OCI-M2 (cell line): Measurements from ENCODE around the gene PLA2G12A.

ENCODE experiments used
- DNase-seq: peaks from one replicate; lab custom pipeline; 2025; ENCODE audit not compliant: unreplicated experiment; lab: John Stamatoyannopoulos, UW

The PLA2G12A gene

GRCh38 chr4:109729718-109730618 lies at the start of gene PLA2G12A:
Gene PLA2G12A (minus strand): TSS chr4:109730070. CDS start chr4:109729809, 261 bp downstream.
- DNase-seq, result peak; percentile 39

- no peak for DNase-seq
Measured at GRCh38 chr4:109764789-109765402, 35.0 kb upstream of the PLA2G12A start.

- no peak for DNase-seq
Measured at GRCh38 chr4:109764376-109764775, 34.5 kb upstream of the PLA2G12A start.

GRCh38 chr4:109760682-109761081 lies 30.8 kb upstream of the PLA2G12A start:
- DNase-seq, result no peak

- DNase-seq, result no peak
Measured at GRCh38 chr4:109755656-109756055, 25.8 kb upstream of the PLA2G12A start.

- DNase-seq, result no peak
Measured at GRCh38 chr4:109754093-109754857, 24.4 kb upstream of the PLA2G12A start.

- DNase-seq, result no peak
Measured at GRCh38 chr4:109752525-109752924, 22.7 kb upstream of the PLA2G12A start.

- no peak for DNase-seq
Measured at GRCh38 chr4:109751852-109752251, 22.0 kb upstream of the PLA2G12A start.

- no peak for DNase-seq
Measured at GRCh38 chr4:109750652-109751244, 20.9 kb upstream of the PLA2G12A start.

GRCh38 chr4:109749388-109750082 lies 19.7 kb upstream of the PLA2G12A start:
- DNase-seq, result no peak

GRCh38 chr4:109748114-109748513 lies 18.2 kb upstream of the PLA2G12A start:
- DNase-seq, result no peak

- DNase-seq, result no peak
Measured at GRCh38 chr4:109746728-109747127, 16.9 kb upstream of the PLA2G12A start.

GRCh38 chr4:109745830-109746229 lies 16.0 kb upstream of the PLA2G12A start:
- DNase-seq, result no peak

- no peak for DNase-seq
Measured at GRCh38 chr4:109739547-109739946, 9.7 kb upstream of the PLA2G12A start.

- DNase-seq, result no peak
Measured at GRCh38 chr4:109738104-109738872, 8.4 kb upstream of the PLA2G12A start.

- no peak for DNase-seq
Measured at GRCh38 chr4:109735566-109736365, 5.9 kb upstream of the PLA2G12A start.

- DNase-seq, result no peak
Measured at GRCh38 chr4:109733728-109734127, 3.9 kb upstream of the PLA2G12A start.

- DNase-seq, result no peak
Measured at GRCh38 chr4:109730619-109731545, 1.0 kb upstream of the PLA2G12A start.
